ENCODE measurements around the gene RIPOR3. TPM values are rescaled to one million over a fixed set of nuclear protein-coding genes. Genes with fewer than 3 reads are reported as not detected.

The RIPOR3 gene
- total RNA-seq, 4 donors from 2014 or later = 1.8 to 12.7 (median 4.9) TPM

DNA sequence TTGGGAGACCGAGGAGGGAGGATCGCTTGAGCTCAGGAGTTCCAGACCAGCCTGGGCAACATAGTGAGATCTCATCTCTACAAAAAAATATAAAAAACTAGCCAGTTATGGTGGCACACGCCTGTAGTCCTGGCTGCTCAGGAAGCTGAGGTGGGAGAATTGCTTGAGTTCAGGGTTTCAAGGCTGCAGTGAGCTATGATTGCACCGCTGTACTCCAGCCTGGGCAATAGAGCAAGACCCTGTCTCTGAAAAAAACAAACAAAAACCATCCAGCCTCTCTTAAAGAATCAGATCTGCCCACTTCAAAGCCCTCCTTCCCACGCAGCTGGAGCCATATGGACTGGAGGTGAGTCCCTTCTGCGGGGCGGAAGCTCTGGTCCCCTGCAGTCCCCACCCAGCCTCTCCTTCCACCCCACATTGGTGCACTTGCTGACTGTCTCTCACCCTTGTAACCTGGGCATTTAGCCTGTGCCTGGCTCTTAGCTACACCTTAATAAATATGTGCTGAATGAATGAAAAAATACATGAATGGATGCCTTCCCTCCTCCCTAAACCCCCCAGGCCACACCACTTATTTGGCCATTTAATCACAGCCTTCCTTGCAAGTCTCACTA is 32.9 kb upstream of the RIPOR3 start:
- H3K4me3 ChIP-seq (ENCODE audit: low read depth, poor library complexity, severe bottlenecking) = no peak overlapping the region
- intact Hi-C loops (cut with DNase I; ENCODE audit: low total_unique reads) = no loop called here
- TF ChIP-seq, protein P1, sequence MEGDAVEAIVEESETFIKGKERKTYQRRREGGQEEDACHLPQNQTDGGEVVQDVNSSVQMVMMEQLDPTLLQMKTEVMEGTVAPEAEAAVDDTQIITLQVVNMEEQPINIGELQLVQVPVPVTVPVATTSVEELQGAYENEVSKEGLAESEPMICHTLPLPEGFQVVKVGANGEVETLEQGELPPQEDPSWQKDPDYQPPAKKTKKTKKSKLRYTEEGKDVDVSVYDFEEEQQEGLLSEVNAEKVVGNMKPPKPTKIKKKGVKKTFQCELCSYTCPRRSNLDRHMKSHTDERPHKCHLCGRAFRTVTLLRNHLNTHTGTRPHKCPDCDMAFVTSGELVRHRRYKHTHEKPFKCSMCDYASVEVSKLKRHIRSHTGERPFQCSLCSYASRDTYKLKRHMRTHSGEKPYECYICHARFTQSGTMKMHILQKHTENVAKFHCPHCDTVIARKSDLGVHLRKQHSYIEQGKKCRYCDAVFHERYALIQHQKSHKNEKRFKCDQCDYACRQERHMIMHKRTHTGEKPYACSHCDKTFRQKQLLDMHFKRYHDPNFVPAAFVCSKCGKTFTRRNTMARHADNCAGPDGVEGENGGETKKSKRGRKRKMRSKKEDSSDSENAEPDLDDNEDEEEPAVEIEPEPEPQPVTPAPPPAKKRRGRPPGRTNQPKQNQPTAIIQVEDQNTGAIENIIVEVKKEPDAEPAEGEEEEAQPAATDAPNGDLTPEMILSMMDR (IDR thresholded peaks at IDR 0.05) = no peak
- TF ChIP-seq POLR2A (IDR thresholded peaks at IDR 0.05) = no peak
- peak in 1 of 2 donors; percentile 61 for DNase-seq (ENCODE audit: low spot score in 2 of 2)
- WGBS, 2 donors = 79 to 91% methylated on average over 7 of the region's 7 CpGs

DNA sequence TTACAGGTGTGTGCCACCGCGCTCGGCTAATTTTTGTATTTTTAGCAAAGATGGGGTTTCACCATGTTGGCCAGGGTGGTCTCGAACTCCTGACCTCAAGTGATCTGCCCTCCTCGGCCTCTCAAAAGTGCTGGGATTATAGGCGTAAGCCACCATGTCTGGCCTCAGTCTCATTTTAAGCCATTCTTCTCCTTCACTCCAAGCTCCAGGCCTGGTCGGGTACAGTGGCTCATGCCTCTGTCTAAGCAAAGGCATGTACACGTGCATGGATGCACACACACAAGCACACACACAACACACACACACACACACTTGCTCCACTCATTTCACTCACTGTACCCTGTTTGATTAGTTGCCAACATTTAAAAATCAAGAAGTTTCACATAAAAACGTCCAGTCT is 32.3 kb upstream of the RIPOR3 start:
- H3K4me3 ChIP-seq (ENCODE audit: low read depth, poor library complexity, severe bottlenecking) = no peak overlapping the region
- 90% methylated on average over 9 of the region's 9 CpGs for WGBS, 2 donors
- intact Hi-C loops (cut with DNase I; ENCODE audit: low total_unique reads) = no loop called here
- TF ChIP-seq, protein P1 (IDR thresholded peaks at IDR 0.05) = no peak
- TF ChIP-seq POLR2A (IDR thresholded peaks at IDR 0.05) = no peak
- DNase-seq (ENCODE audit: low spot score in 2 of 2) = peak in 1 of 2 donors; percentile 50

DNA sequence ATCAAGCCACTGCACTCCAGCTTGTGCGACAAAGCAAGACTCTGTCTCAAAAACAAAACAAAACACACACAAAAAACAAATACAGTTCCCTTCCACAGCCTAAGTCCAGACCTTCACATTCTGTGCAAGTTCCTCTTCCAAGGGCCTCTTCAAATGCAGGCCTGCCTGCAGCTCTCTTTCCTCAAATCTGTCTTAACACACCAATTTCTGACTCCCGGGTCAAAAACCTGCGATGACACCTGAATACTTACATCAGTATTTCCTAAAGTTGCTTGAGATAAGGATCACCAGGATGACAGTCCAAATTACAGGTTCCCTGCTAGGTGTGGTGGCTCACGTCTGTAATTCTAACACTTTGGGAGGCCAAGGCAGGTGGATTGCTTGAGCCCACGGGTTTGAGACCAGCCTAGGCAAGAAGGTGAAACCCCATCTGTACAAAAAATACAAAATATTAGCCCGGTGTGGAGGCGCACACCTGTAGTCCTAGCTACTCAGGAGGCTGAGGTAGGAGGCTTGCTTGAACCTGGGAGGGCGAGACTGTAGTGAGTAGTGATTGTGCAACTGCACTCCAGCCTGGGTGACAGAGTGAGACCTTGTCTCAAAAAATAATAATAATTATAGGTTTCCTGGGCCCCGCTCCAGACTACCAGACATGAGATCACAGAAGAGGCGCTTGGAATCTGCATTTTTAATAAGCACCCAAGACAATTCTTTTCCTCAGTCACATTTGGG is 31.2 kb upstream of the RIPOR3 start:
- 82 to 86% methylated on average over 10 of the region's 10 CpGs for WGBS, 2 donors
- peak in 1 of 2 donors; percentile 59 for DNase-seq (ENCODE audit: low spot score in 2 of 2)
- no peak for TF ChIP-seq POLR2A (IDR thresholded peaks at IDR 0.05)
- TF ChIP-seq, protein P1 (IDR thresholded peaks at IDR 0.05) = no peak
- intact Hi-C loops (cut with DNase I; ENCODE audit: low total_unique reads) = no loop called here
- H3K4me3 ChIP-seq (ENCODE audit: low read depth, poor library complexity, severe bottlenecking) = no peak overlapping the region

DNA sequence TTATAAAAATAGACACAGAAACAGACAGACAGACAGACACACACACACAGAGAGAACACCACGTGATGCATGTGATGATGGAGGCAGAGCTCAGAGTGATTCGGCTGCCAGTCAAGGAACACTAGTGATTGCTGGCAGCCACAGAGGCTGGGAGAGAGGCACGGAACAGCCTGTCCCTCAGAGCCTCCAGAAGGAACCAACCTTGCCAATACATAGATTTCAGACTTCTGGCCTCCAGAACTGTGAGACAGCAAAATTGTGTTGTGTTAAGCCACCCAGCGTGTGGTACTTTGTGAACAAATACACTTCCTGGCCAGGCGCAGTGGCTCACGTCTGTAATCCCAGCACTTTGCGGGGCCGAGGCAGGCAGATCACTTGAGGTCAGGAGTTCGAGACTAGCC is 30.5 kb upstream of the RIPOR3 start:
- intact Hi-C loops (cut with DNase I; ENCODE audit: low total_unique reads) = no loop called here
- H3K4me3 ChIP-seq (ENCODE audit: low read depth, poor library complexity, severe bottlenecking) = no peak overlapping the region
- 63 to 69% methylated on average over 9 of the region's 9 CpGs for WGBS, 2 donors
- TF ChIP-seq, protein P1 (IDR thresholded peaks at IDR 0.05) = no peak
- no peak for TF ChIP-seq POLR2A (IDR thresholded peaks at IDR 0.05)
- DNase-seq (ENCODE audit: low spot score in 2 of 2) = peak; percentile 83 to 85

DNA sequence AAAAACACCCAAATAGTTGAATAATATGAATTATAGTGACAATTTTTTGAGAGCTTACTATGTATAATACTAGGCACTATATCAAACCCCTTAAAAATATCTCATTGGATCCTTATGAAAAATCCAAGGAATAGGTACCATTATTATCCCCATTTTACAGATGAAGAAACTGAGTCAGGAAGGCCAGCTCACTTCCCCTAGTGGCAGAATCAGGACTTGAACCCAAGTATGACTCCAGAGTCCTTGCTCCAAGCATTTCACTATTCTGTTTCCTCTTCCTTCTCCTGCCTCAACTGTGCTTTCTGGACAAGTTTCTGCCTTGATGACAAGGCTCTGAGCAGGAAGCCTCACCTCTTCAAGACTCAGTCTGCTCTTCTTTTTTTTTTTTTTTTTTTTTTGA is 29.2 kb upstream of the RIPOR3 start:
- intact Hi-C loops (cut with DNase I; ENCODE audit: low total_unique reads) = no loop called here
- TF ChIP-seq POLR2A (IDR thresholded peaks at IDR 0.05) = no peak
- TF ChIP-seq, protein P1 (IDR thresholded peaks at IDR 0.05) = no peak
- DNase-seq (ENCODE audit: low spot score in 2 of 2) = no peak

More for the DNA sequence above, 29.2 kb upstream of the RIPOR3 start:
- H3K4me3 ChIP-seq (ENCODE audit: low read depth, poor library complexity, severe bottlenecking) = no peak overlapping the region

Data from lower leg skin (tissue), 4 donors.